Measurements from ENCODE around the gene PCLAF.
A peak's percentile ranks its signal among the peaks of the same experiment; 100 is the strongest.
"Not testable (repeated sequence)": the region's sequence is repeated elsewhere in the genome, so short reads cannot be mapped to it uniquely, and the experiment has no call there.

Gene PCLAF

GRCh38 chr15:64361259-64361658 lies 20.0 kb downstream of the PCLAF start:
- DNase-seq = no peak

GRCh38 chr15:64356710-64357040 lies 24.6 kb downstream of the PCLAF start:
- no peak for DNase-seq

- DNase-seq = peak; percentile 98
Observed at GRCh38 chr15:64355944-64356709, 25.1 kb downstream of the PCLAF start, which contains the start of gene CSNK1G1. Gene CSNK1G1, minus strand, starts transcription at chr15:64356173. Its CDS starts 55,674 bp downstream, at chr15:64300499.

GRCh38 chr15:64355348-64355943 lies 25.8 kb downstream of the PCLAF start:
- peak; percentile 51 for DNase-seq

GRCh38 chr15:64354688-64355344 lies 26.4 kb downstream of the PCLAF start:
- no peak for DNase-seq

GRCh38 chr15:64351265-64351664 lies 30.0 kb downstream of the PCLAF start:
- DNase-seq = no peak

GRCh38 chr15:64349375-64349774 lies 31.9 kb downstream of the PCLAF start:
- DNase-seq = no peak

- no peak for DNase-seq
Observed at GRCh38 chr15:64348455-64348854, 32.8 kb downstream of the PCLAF start.

- DNase-seq = not testable (repeated sequence)
Observed at GRCh38 chr15:64346242-64346641, 35.0 kb downstream of the PCLAF start.

GRCh38 chr15:64344651-64345294 lies 36.5 kb downstream of the PCLAF start:
- peak; percentile 17 for DNase-seq

- DNase-seq = no peak
Observed at GRCh38 chr15:64343841-64344240, 37.4 kb downstream of the PCLAF start.

GRCh38 chr15:64343222-64343621 lies 38.0 kb downstream of the PCLAF start:
- DNase-seq = peak; percentile 23

GRCh38 chr15:64341961-64342360 lies 39.3 kb downstream of the PCLAF start:
- no peak for DNase-seq

- no peak for DNase-seq
Observed at GRCh38 chr15:64340355-64340754, 40.9 kb downstream of the PCLAF start.

- DNase-seq = no peak
Observed at GRCh38 chr15:64337761-64338160, 43.5 kb downstream of the PCLAF start.

- DNase-seq = no peak
Observed at GRCh38 chr15:64333986-64334929, 47.0 kb downstream of the PCLAF start.

- DNase-seq = no peak
Observed at GRCh38 chr15:64333516-64333915, 47.7 kb downstream of the PCLAF start.

GRCh38 chr15:64331668-64332067 lies 49.6 kb downstream of the PCLAF start:
- not testable (repeated sequence) for DNase-seq

- DNase-seq = not testable (repeated sequence)
Observed at GRCh38 chr15:64326975-64327374, 54.3 kb downstream of the PCLAF start.

GRCh38 chr15:64326458-64326857 lies 54.8 kb downstream of the PCLAF start:
- DNase-seq = not testable (repeated sequence)

GRCh38 chr15:64324165-64324877 lies 56.9 kb downstream of the PCLAF start:
- DNase-seq = no peak

- DNase-seq = peak; percentile 37
Observed at GRCh38 chr15:64315216-64315615, 66.0 kb downstream of the PCLAF start.
